ENCODE measurements around the gene KIAA0408. TPM values are rescaled to one million over a fixed set of nuclear protein-coding genes. Genes with fewer than 3 reads are reported as not detected.
"Not testable (repeated sequence)": the region's sequence is repeated elsewhere in the genome, so short reads cannot be mapped to it uniquely, and the experiment has no call there.

The KIAA0408 gene
- total and polyA plus RNA-seq, 2 experiments from 2014 or later = 0.27 to 2.0 TPM

- peak; percentile 57 to 93 for DNase-seq (ENCODE audit: low read depth in 1 of 2, low spot score in 1 of 2)
- TF ChIP-seq, protein P1, sequence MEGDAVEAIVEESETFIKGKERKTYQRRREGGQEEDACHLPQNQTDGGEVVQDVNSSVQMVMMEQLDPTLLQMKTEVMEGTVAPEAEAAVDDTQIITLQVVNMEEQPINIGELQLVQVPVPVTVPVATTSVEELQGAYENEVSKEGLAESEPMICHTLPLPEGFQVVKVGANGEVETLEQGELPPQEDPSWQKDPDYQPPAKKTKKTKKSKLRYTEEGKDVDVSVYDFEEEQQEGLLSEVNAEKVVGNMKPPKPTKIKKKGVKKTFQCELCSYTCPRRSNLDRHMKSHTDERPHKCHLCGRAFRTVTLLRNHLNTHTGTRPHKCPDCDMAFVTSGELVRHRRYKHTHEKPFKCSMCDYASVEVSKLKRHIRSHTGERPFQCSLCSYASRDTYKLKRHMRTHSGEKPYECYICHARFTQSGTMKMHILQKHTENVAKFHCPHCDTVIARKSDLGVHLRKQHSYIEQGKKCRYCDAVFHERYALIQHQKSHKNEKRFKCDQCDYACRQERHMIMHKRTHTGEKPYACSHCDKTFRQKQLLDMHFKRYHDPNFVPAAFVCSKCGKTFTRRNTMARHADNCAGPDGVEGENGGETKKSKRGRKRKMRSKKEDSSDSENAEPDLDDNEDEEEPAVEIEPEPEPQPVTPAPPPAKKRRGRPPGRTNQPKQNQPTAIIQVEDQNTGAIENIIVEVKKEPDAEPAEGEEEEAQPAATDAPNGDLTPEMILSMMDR (IDR thresholded peaks at IDR 0.05; ENCODE audit: low read depth, low read length) = peak; percentile 64
- Histone ChIP-seq H3K27ac (no peak overlapping the region), H3K9me3 (ENCODE audit: low read depth) (no peaks in the 10 kb centered on the region), H3K4me3 (no peak overlapping the region), H3K27me3 (no peaks in the 10 kb centered on the region), H3K4me1 (ENCODE audit: low read depth) (no peaks in the 10 kb centered on the region), H3K36me3 (no peaks in the 10 kb centered on the region)
Observed at GRCh38 chr6:127420556-127420955, 38.6 kb downstream of the KIAA0408 start.

- TF ChIP-seq, protein P1 (IDR thresholded peaks at IDR 0.05; ENCODE audit: low read depth, low read length) = no peak
- DNase-seq (ENCODE audit: low read depth in 1 of 2, low spot score in 1 of 2) = no peak
- Histone ChIP-seq H3K36me3 (no peaks in the 10 kb centered on the region), H3K27me3 (no peaks in the 10 kb centered on the region), H3K4me1 (ENCODE audit: low read depth) (no peaks in the 10 kb centered on the region), H3K4me3 (no peak overlapping the region), H3K9me3 (ENCODE audit: low read depth) (no peaks in the 10 kb centered on the region), H3K27ac (no peak overlapping the region)
Observed at GRCh38 chr6:127415096-127415495, 44.1 kb downstream of the KIAA0408 start.

GRCh38 chr6:127413123-127413522 lies 46.1 kb downstream of the KIAA0408 start:
- H3K4me1 ChIP-seq (ENCODE audit: low read depth); DNase-seq (ENCODE audit: low read depth in 1 of 2, low spot score in 1 of 2); H3K27me3 ChIP-seq; H3K36me3 ChIP-seq; H3K9me3 ChIP-seq (ENCODE audit: low read depth); H3K4me3 ChIP-seq; H3K27ac ChIP-seq: not testable (repeated sequence)

DNA sequence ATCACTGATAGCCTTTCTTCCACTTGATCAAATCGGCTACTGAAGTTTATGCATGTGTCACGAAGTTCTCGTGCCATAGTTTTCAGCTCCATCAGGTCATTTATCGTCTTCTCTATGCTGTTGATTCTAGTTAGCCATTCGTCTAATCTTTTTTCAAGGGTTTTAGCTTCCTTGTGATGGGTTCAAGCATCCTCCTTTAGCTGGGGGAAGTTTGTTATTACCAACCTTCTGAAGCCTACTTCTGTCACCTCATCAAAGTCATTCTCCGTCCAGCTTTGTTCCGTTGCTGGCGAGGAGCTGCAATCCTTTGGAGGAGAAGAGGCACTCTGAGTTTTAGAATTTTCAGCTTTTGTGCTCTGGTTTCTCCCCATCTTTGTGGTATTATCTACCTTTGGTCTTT lies 47.2 kb downstream of the KIAA0408 start:
- H3K4me3 ChIP-seq; DNase-seq (ENCODE audit: low read depth in 1 of 2, low spot score in 1 of 2): not testable (repeated sequence)

More for the DNA sequence above, 47.2 kb downstream of the KIAA0408 start:
- H3K36me3 ChIP-seq; H3K27ac ChIP-seq; H3K9me3 ChIP-seq (ENCODE audit: low read depth); H3K4me1 ChIP-seq (ENCODE audit: low read depth); H3K27me3 ChIP-seq: not testable (repeated sequence)

Other genes starting within 250 kb of the KIAA0408 start
- gene RNF146, start 192.5 kb downstream of the KIAA0408 start, total RNA-seq = 51.9 and 86.0 TPM in 2 replicates
- gene RNF146, start 192.5 kb downstream of the KIAA0408 start, polyA plus RNA-seq = 47.8 and 63.6 TPM in 2 replicates
- gene ECHDC1, start 115.8 kb downstream of the KIAA0408 start, total RNA-seq = 34.1 and 36.1 TPM in 2 replicates
- 60.7 and 68.4 TPM in 2 replicates for gene ECHDC1, start 115.8 kb downstream of the KIAA0408 start, polyA plus RNA-seq
- not detected in 2 replicates for gene C6orf58, start 117.8 kb upstream of the KIAA0408 start, total RNA-seq
- gene C6orf58, start 117.8 kb upstream of the KIAA0408 start, polyA plus RNA-seq = not detected in 2 replicates